ENCODE results near the gene TFIP11.

- TF ChIP-seq POLR2AphosphoS5 (IDR thresholded peaks at IDR 0.05; ENCODE audit: low read depth, low read length) (no peak), REST (IDR thresholded peaks at IDR 0.05; ENCODE audit: insufficient read depth in 1 of 2, low read depth in 2 of 2, low read length in 2 of 2) (no peak), SIN3A (IDR thresholded peaks at IDR 0.05; ENCODE audit: borderline replicate concordance, insufficient read depth, low read length) (no peak), TAF1 (IDR thresholded peaks at IDR 0.05; ENCODE audit: borderline replicate concordance, insufficient read depth, low read length) (no peak)
Observed at GRCh38 chr22:26448334-26448733, 63.9 kb downstream of the TFIP11 start.

All from PFSK-1 (cell line).